ENCODE results near the gene OMG.

OMG gene

DNA sequence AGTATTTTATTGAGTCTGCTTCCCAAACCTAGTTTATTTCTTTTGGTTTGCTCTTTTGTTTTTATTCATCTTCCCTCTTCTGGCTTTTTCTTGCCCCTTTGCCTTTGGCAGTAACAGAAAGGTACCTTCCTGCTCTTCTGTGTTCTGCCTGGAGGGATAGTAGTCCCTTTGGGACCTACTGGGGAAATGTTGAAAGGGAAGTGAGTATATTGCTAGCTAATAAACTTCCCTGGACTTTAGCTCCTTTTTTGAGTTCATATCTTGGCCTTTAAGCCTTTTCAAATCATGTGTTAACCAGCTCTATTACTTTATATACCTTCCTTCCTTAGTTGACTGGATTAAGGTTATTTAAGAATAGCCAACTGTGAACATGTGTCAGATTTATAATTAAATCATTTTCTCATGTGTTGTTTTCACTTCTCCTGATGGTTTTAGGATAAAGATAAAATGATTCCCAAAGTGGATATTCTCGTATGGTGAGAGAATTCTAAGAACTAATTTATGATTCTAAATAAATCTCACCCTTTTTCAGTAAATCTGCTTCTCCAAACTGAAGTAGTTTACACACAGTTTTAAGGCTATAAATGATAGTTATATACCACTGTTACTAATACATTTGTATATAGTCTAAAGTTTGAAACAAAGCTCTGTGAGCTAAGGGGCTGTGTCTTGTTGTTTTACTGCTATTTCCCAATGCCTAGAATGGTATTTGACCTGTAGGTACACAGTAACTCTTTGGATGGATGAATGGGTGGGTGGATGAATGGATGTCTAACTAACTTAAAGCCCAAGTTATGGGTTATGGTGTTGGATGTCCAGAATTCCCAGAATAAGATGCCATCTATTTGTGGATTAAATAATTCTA is 45.7 kb downstream of the OMG start:
- no peak for DNase-seq (ENCODE audit: low read depth)
- H3K4me3 ChIP-seq (ENCODE audit: low read depth, low read length), result no peak overlapping the region
- TF ChIP-seq, protein P1, sequence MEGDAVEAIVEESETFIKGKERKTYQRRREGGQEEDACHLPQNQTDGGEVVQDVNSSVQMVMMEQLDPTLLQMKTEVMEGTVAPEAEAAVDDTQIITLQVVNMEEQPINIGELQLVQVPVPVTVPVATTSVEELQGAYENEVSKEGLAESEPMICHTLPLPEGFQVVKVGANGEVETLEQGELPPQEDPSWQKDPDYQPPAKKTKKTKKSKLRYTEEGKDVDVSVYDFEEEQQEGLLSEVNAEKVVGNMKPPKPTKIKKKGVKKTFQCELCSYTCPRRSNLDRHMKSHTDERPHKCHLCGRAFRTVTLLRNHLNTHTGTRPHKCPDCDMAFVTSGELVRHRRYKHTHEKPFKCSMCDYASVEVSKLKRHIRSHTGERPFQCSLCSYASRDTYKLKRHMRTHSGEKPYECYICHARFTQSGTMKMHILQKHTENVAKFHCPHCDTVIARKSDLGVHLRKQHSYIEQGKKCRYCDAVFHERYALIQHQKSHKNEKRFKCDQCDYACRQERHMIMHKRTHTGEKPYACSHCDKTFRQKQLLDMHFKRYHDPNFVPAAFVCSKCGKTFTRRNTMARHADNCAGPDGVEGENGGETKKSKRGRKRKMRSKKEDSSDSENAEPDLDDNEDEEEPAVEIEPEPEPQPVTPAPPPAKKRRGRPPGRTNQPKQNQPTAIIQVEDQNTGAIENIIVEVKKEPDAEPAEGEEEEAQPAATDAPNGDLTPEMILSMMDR (IDR thresholded peaks at IDR 0.05; ENCODE audit: control insufficient read depth, extremely low read depth, insufficient read depth), result no peak

DNA sequence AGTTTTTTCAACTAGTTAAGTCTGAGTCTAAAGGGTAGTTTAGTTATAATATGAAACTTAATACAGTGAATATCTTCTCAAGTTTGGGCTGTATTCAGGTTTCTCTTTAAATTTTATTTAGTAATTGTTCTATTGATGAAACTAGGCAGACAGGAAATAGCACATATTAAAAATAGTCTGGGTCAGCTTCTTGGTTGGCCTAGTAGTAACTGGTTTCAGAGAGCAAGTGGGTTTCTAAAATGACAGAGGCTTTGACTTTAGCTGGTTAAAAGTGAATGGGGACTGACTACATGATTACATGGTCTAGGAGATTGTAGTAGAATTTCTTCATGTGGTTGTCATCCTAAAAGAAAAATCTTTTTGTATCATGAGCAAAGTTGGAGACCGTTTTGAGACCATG is 46.8 kb downstream of the OMG start:
- TF ChIP-seq, protein P1 (IDR thresholded peaks at IDR 0.05; ENCODE audit: control insufficient read depth, extremely low read depth, insufficient read depth), result no peak
- H3K4me3 ChIP-seq (ENCODE audit: low read depth, low read length), result no peak overlapping the region
- DNase-seq (ENCODE audit: low read depth), result no peak

DNA sequence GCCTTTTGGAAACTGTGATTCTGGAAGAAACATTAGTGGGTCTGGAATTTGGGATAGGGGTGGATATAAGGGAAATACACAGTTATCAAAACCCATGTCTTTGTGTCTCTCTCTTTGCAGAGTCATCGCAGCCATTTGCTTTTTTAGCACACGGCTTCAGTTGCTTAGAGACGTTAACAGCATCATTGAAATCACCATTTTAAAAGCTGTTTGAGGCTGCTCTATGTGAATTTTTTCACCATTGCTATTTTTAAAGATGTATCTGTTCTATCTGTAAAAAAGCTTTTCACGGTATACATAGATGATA is 47.3 kb downstream of the OMG start:
- DNase-seq (ENCODE audit: low read depth), result no peak
- TF ChIP-seq, protein P1 (IDR thresholded peaks at IDR 0.05; ENCODE audit: control insufficient read depth, extremely low read depth, insufficient read depth), result no peak
- no peak overlapping the region for H3K4me3 ChIP-seq (ENCODE audit: low read depth, low read length)

DNA sequence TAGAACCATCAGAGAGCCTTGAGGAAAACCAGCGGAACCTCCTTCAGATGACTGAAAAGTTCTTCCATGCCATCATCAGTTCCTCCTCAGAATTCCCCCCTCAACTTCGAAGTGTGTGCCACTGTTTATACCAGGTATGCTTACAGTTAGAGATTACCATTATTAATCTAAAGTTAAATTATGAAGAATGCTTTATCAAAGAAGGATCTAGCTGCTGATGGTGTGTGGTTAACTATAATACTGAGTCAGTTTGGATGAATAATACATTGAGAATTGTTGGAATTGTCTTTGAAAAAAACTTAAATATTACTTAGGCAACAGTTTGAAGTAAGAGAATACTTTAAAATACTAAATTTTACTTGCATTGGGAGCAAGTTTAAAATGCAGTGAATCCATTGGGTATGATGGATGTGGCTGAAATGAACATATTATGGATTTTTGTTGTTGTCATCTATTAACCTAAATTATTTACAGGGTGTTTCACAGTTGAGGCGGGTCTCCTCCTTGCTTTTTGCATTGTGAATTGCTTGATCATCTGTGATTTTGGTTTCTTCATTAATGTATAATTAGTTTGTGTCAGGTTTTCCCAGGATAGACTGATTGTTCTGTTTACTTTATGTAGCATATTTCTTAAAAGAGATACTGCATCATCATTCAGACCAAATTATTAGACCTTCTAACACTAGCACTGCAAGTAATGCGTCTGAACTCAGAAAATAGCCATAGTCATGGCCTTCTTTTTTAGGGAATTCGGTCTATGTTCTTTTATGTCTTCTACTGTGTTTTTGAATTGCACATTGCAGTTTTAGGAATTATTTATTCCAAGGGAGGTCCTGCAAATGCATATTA is 47.8 kb downstream of the OMG start:
- TF ChIP-seq, protein P1 (IDR thresholded peaks at IDR 0.05; ENCODE audit: control insufficient read depth, extremely low read depth, insufficient read depth), result no peak
- no peak for DNase-seq (ENCODE audit: low read depth)
- H3K4me3 ChIP-seq (ENCODE audit: low read depth, low read length), result no peak overlapping the region

Measured in LNCaP clone FGC (cell line).